GM21390 (cell line): ENCODE data around the gene CCL17.
A peak's percentile ranks its signal among the peaks of the same experiment; 100 is the strongest.
"Not testable (repeated sequence)": the region's sequence is repeated elsewhere in the genome, so short reads cannot be mapped to it uniquely, and the experiment has no call there.

Experiments
- ATAC-seq: cut with Tn5 transposase; IDR thresholded peaks from one replicate; pipeline ENCODE4 v1.9.1; 2021; ENCODE audit not compliant: unreplicated experiment

CCL17 gene

GRCh38 chr16:57403965-57404817 lies at the start of gene CCL17:
Gene CCL17, plus strand, starts transcription at chr16:57404767. Its CDS starts 9,166 bp downstream, at chr16:57413933.
- ATAC-seq, result no peak

GRCh38 chr16:57355898-57356414 lies 48.6 kb upstream of the CCL17 start:
- ATAC-seq, result no peak

GRCh38 chr16:57356547-57356946 lies 48.0 kb upstream of the CCL17 start:
- no peak for ATAC-seq

DNA sequence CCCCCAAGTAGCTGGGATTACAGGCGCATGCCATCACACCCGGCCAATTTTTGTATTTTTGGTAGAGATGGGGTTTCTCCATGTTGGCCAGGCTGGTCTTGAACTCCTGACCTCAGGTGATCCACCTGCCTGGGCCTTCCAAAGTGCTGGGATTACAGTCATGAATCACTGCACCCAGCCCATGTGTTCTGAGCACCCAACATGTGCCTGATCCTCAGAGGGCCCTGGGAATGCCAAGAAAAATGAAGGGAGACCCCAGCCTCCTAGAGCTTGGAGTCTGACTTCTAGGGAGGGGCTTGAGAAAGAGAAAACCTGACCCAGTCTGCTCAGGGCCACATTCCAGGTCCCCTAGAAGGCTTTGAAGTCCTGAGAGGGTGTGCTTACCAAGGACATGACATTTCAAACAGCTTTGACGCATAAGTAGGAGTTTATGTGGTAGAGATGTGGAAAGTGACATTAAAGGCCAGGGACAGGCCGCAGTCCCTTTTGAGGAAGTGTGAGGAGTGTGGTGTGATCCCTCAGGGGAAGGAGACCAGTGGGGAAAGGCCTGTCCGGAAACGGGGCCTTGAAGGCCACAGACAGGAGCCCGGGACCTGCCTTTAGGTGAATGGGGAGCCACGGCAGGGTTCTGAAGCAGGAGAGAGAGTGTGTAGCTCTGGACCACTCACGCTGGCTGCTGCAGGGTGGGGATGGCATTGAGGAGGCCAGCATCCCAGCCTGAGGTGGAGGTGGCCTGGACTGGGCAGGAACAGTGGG lies 47.1 kb upstream of the CCL17 start:
- ATAC-seq, result peak; percentile 43

- no peak for ATAC-seq
Measured at GRCh38 chr16:57358086-57358420, 46.5 kb upstream of the CCL17 start.

GRCh38 chr16:57358527-57359095 lies 46.0 kb upstream of the CCL17 start, which contains the start of gene CCL22:
Gene CCL22, plus strand, starts transcription at chr16:57358783. Its CDS starts 34 bp downstream, at chr16:57358817.
- ATAC-seq, result no peak

- ATAC-seq, result no peak
Measured at GRCh38 chr16:57360321-57360935, 44.1 kb upstream of the CCL17 start.

DNA sequence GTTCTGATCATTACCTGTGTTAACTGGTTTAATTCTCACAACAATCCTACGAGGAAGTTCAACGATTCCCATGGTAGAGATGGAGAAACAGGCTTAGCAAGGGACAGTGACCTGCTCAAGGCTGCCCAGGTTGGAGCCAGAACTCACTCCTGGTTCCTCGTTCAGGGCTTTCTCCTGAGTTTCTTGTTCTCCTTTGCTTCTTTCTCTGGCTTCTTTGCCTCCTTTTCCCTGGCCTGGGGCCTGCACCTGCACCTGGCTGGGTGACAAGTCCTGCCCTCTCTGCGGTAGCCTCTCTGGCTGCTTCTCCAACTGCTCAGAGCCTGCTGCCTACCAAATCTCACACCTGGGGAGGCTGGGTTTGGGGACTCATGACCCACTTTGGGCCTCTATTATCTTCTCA lies 43.2 kb upstream of the CCL17 start:
- no peak for ATAC-seq

- ATAC-seq, result no peak
Measured at GRCh38 chr16:57364143-57364542, 40.4 kb upstream of the CCL17 start.

GRCh38 chr16:57366544-57367040 lies 38.0 kb upstream of the CCL17 start:
- no peak for ATAC-seq

- ATAC-seq, result no peak
Measured at GRCh38 chr16:57367116-57367752, 37.3 kb upstream of the CCL17 start.

GRCh38 chr16:57371494-57372371 lies 32.8 kb upstream of the CCL17 start:
- no peak for ATAC-seq

DNA sequence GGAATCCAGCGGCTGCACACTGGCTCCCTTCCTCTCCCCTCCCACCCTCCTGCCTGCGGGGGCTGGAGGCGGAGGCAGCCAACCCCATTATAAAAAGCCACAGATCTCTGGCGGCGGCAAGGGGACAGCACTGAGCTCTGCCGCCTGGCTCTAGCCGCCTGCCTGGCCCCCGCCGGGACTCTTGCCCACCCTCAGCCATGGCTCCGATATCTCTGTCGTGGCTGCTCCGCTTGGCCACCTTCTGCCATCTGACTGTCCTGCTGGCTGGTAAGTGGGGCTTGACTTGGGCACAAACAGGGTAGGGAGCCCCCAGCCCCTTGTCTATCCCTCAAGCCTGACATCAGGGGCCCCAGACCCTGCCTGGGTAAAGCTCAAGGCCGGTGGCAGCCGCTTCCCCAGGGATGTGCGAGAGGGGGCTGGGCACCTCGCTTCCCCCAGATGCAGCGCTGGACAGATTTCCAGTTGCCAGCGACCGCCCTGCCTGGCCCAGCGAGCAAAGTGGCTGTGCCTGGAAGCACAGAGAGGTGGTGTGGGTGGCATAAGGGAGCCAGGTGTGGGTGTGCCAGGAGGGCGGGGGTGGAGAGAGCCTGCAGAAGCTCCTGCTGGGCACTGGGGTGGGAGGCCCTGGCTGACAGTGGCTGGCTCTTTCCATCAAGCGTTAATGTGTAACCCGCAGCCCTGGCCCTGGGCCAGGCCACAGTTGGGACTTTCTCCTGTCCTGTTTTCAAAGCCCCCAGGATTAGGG lies 32.0 kb upstream of the CCL17 start, which contains the start of gene CX3CL1:
TSS of gene CX3CL1 (plus strand) at position 119 of the 745 bp plus-strand sequence. CDS start at position 198, 79 bp downstream.
- no peak for ATAC-seq

GRCh38 chr16:57373117-57373947 lies 31.2 kb upstream of the CCL17 start:
- no peak for ATAC-seq

- ATAC-seq, result no peak
Measured at GRCh38 chr16:57374067-57374534, 30.5 kb upstream of the CCL17 start.

- ATAC-seq, result not testable (repeated sequence)
Measured at GRCh38 chr16:57374925-57375465, 29.6 kb upstream of the CCL17 start.

- no peak for ATAC-seq
Measured at GRCh38 chr16:57376313-57376818, 28.2 kb upstream of the CCL17 start.
